Measurements from ENCODE around the gene ERCC4.
A peak's percentile ranks its signal among the peaks of the same experiment; 100 is the strongest.

DNA sequence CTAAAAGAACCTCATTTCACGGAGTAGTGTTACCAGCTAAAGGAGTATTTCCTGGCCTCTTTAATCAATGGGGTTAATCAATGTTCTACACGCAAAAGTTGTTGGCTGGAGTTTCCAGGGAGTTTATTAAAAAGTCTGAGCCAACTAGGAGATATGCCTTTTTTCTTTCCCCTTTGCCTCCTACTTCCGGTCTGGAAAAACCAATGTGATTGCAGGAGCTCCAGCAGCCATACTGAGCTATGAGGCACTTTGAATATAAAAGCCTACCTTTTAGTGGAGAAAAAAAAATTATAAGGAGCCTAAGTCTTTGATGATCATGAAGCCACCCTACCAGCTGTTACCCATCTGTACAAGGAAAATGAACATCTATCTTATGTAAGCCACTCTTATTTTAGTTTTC lies 17.9 kb upstream of the ERCC4 start:
- TF ChIP-seq, protein P1, sequence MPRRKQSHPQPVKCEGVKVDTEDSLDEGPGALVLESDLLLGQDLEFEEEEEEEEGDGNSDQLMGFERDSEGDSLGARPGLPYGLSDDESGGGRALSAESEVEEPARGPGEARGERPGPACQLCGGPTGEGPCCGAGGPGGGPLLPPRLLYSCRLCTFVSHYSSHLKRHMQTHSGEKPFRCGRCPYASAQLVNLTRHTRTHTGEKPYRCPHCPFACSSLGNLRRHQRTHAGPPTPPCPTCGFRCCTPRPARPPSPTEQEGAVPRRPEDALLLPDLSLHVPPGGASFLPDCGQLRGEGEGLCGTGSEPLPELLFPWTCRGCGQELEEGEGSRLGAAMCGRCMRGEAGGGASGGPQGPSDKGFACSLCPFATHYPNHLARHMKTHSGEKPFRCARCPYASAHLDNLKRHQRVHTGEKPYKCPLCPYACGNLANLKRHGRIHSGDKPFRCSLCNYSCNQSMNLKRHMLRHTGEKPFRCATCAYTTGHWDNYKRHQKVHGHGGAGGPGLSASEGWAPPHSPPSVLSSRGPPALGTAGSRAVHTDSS (tag by site-specific recombination; IDR thresholded peaks at IDR 0.05): no peak
- TF ChIP-seq, protein P2, sequence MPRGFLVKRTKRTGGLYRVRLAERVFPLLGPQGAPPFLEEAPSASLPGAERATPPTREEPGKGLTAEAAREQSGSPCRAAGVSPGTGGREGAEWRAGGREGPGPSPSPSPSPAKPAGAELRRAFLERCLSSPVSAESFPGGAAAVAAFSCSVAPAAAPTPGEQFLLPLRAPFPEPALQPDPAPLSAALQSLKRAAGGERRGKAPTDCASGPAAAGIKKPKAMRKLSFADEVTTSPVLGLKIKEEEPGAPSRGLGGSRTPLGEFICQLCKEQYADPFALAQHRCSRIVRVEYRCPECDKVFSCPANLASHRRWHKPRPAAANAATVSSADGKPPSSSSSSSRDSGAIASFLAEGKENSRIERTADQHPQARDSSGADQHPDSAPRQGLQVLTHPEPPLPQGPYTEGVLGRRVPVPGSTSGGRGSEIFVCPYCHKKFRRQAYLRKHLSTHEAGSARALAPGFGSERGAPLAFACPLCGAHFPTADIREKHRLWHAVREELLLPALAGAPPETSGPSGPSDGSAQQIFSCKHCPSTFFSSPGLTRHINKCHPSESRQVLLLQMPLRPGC (tag by site-specific recombination; IDR thresholded peaks at IDR 0.05): no peak
- TF ChIP-seq ZNF830 (tag by site-specific recombination; IDR thresholded peaks at IDR 0.05; ENCODE audit: low read depth) (no peak), SETDB1 (IDR thresholded peaks at IDR 0.05; ENCODE audit: insufficient read length, low read length) (peak; percentile 48), BCL11A (tag by site-specific recombination; IDR thresholded peaks at IDR 0.05; ENCODE audit: low read depth) (no peak), ZNF658 (tag by site-specific recombination; IDR thresholded peaks at IDR 0.05) (no peak), ZNF274 (IDR thresholded peaks at IDR 0.05; ENCODE audit: low read length) (no peak), ZNF274 (tag by site-specific recombination; IDR thresholded peaks at IDR 0.05; ENCODE audit: borderline replicate concordance) (no peak)
- TF ChIP-seq, protein P3, sequence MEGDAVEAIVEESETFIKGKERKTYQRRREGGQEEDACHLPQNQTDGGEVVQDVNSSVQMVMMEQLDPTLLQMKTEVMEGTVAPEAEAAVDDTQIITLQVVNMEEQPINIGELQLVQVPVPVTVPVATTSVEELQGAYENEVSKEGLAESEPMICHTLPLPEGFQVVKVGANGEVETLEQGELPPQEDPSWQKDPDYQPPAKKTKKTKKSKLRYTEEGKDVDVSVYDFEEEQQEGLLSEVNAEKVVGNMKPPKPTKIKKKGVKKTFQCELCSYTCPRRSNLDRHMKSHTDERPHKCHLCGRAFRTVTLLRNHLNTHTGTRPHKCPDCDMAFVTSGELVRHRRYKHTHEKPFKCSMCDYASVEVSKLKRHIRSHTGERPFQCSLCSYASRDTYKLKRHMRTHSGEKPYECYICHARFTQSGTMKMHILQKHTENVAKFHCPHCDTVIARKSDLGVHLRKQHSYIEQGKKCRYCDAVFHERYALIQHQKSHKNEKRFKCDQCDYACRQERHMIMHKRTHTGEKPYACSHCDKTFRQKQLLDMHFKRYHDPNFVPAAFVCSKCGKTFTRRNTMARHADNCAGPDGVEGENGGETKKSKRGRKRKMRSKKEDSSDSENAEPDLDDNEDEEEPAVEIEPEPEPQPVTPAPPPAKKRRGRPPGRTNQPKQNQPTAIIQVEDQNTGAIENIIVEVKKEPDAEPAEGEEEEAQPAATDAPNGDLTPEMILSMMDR (tag by site-specific recombination; IDR thresholded peaks at IDR 0.05): no peak
